GM23338 (cell line): Measurements from ENCODE around the gene SUCLG2. TPM values are rescaled to one million over a fixed set of nuclear protein-coding genes. Genes with fewer than 3 reads are reported as not detected.

Experiments used
- ATAC-seq: fragments of 200-7000 bp; cut with Tn5 transposase; 3 replicates; pipeline ENCODE4 v1.9.1; 2020
- DNase-seq: peaks from one replicate; pipeline ENCODE4 v3.0.0-alpha.2; 2015; ENCODE audit warnings: low spot score
- H2AFZ ChIP-seq: fragments of 200-600 bp; sonication (generic); 2 replicates; pipeline ENCODE4 v1.8.0; 2016; ENCODE audit warnings: antibody characterized with exemption, mild to moderate bottlenecking, moderate library complexity
- H3F3A ChIP-seq: fragments of 200-600 bp; sonication (generic); replicated peaks from 2 replicates; pipeline ENCODE4 v1.8.0; 2017; ENCODE audit warnings: antibody characterized with exemption, mixed run types, low read depth
- H3K27ac ChIP-seq: fragments of 200-600 bp; sonication (generic); 2 replicates; pipeline ENCODE4 v1.6.1; 2016; ENCODE audit warnings: low read depth
- H3K27me3 ChIP-seq: fragments of 200-600 bp; sonication (generic); 2 replicates; pipeline ENCODE4 v1.8.0; 2016; ENCODE audit warnings: mild to moderate bottlenecking, mixed run types, moderate library complexity; ENCODE audit not compliant: insufficient read depth
- H3K36me3 ChIP-seq: fragments of 200-600 bp; sonication (generic); 2 replicates; pipeline ENCODE4 v1.8.0; 2016; ENCODE audit warnings: mild to moderate bottlenecking; ENCODE audit not compliant: insufficient read depth
- H3K4me1 ChIP-seq: fragments of 200-600 bp; sonication (generic); 2 replicates; pipeline ENCODE4 v1.8.0; 2016; ENCODE audit warnings: mild to moderate bottlenecking, moderate library complexity; ENCODE audit not compliant: insufficient read depth
- H3K4me2 ChIP-seq: fragments of 200-600 bp; sonication (generic); 2 replicates; pipeline ENCODE4 v1.7.1; 2017; ENCODE audit warnings: mixed run types
- H3K4me3 ChIP-seq: fragments of 200-600 bp; sonication (generic); 2 replicates; pipeline ENCODE4 v1.6.1; 2016; ENCODE audit warnings: mixed run types
- H3K79me2 ChIP-seq: fragments of 200-600 bp; sonication (generic); replicated peaks from 2 replicates; pipeline ENCODE4 v1.8.0; 2017; ENCODE audit warnings: mild to moderate bottlenecking; ENCODE audit not compliant: insufficient read depth
- H3K9me2 ChIP-seq: fragments of 200-600 bp; sonication (generic); 2 replicates; pipeline ENCODE4 v1.8.0; 2017; ENCODE audit not compliant: insufficient read depth
- H4K20me1 ChIP-seq: fragments of 200-600 bp; sonication (generic); replicated peaks from 2 replicates; pipeline ENCODE4 v1.8.0; 2017; ENCODE audit warnings: mild to moderate bottlenecking; ENCODE audit not compliant: insufficient read depth
- H3K27ac Mint-ChIP-seq: 2 replicates; pipeline ENCODE4 v1.8.0; 2020; ENCODE audit warnings: inconsistent platforms, mild to moderate bottlenecking, moderate library complexity, mixed read lengths
- H3K27me3 Mint-ChIP-seq: 3 replicates; pipeline ENCODE4 v1.8.0; 2022; ENCODE audit warnings: low read depth, mild to moderate bottlenecking, moderate library complexity, mixed read lengths, inconsistent platforms; ENCODE audit not compliant: insufficient read depth, poor library complexity
- H3K36me3 Mint-ChIP-seq: 3 replicates; pipeline ENCODE4 v1.8.0; 2021; ENCODE audit warnings: low read depth, mild to moderate bottlenecking, inconsistent platforms, moderate library complexity, mixed read lengths
- H3K4me1 Mint-ChIP-seq: 3 replicates; pipeline ENCODE4 v1.8.0; 2020; ENCODE audit warnings: mild to moderate bottlenecking, inconsistent platforms, mixed read lengths
- H3K4me3 Mint-ChIP-seq: 3 replicates; pipeline ENCODE4 v1.8.0; 2021; ENCODE audit warnings: moderate library complexity, mild to moderate bottlenecking, inconsistent platforms, mixed read lengths
- H3K9me3 Mint-ChIP-seq: 3 replicates; pipeline ENCODE4 v1.8.0; 2020; ENCODE audit warnings: moderate library complexity, mild to moderate bottlenecking, inconsistent platforms, mixed read lengths
- CREB1 ChIP-seq: fragments of 250-450 bp; sonication (Bioruptor Pico); IDR thresholded peaks from 2 replicates; pipeline ENCODE4 v1.5.0; 2020; ENCODE audit warnings: low read depth, mild to moderate bottlenecking, moderate library complexity
- EZH2 ChIP-seq: fragments of 200-600 bp; sonication (generic); IDR thresholded peaks from one replicate; pipeline ENCODE4 v1.8.0; 2017; ENCODE audit warnings: antibody characterized with exemption, mild to moderate bottlenecking, low read depth; ENCODE audit not compliant: unreplicated experiment
- EZH2phosphoT487 ChIP-seq: fragments of 200-600 bp; sonication (generic); IDR thresholded peaks from one replicate; pipeline ENCODE4 v1.8.1; 2018; ENCODE audit warnings: antibody characterized with exemption; ENCODE audit not compliant: unreplicated experiment
- JUNB ChIP-seq: IDR thresholded peaks from one replicate; pipeline ENCODE4 v1.6.1; 2016; ENCODE audit warnings: antibody characterized with exemption; ENCODE audit not compliant: unreplicated experiment
- NANOG ChIP-seq: IDR thresholded peaks from 2 replicates; pipeline ENCODE4 v1.6.1; 2016; ENCODE audit warnings: antibody characterized with exemption, borderline replicate concordance
- POLR2AphosphoS5 ChIP-seq: IDR thresholded peaks from 2 replicates; pipeline ENCODE4 v1.6.1; 2016; ENCODE audit warnings: antibody characterized with exemption, low read depth
- REST ChIP-seq: IDR thresholded peaks from one replicate; pipeline ENCODE4 v1.6.1; 2018; ENCODE audit warnings: antibody characterized with exemption; ENCODE audit not compliant: unreplicated experiment
- STAT1 ChIP-seq: IDR thresholded peaks from one replicate; pipeline ENCODE4 v1.6.1; 2016; ENCODE audit warnings: antibody characterized with exemption; ENCODE audit not compliant: unreplicated experiment
- ZNF114 ChIP-seq: fragments of 250-450 bp; sonication (Bioruptor Pico); IDR thresholded peaks from 2 replicates; pipeline ENCODE4 v1.5.0; 2020; ENCODE audit warnings: mild to moderate bottlenecking, moderate library complexity
- ZNF331 ChIP-seq: fragments of 250-450 bp; sonication (Bioruptor Pico); IDR thresholded peaks from 2 replicates; pipeline ENCODE4 v1.5.0; 2020; ENCODE audit warnings: low read depth, mild to moderate bottlenecking, moderate library complexity
- ZNF462 ChIP-seq: fragments of 250-450 bp; sonication (Bioruptor Pico); IDR thresholded peaks from 2 replicates; pipeline ENCODE4 v1.5.0; 2020; ENCODE audit warnings: mild to moderate bottlenecking, moderate library complexity
- polyA plus RNA-seq: library from polyadenylated mRNA; unstranded; fragments of >200 nt; fragmentation: Nextera tagmentation; extraction: Ambion mirVana; gene quantifications from 2 replicates; pipeline ENCODE4 v1.2.1, GENCODE V29; 2016
- total RNA-seq: library from RNA; depleted of rRNA; stranded (reverse); fragments of >200 nt; shearing (Covaris generic); gene quantifications from 2 replicates; pipeline ENCODE4 v1.2.3, GENCODE V29; 2014
- TF ChIP-seq, protein P1 (sequence below), 2 experiments: fragments of 200-600 bp in 1 of 2; sonication (generic) in 1 of 2; conservative IDR thresholded peaks; 2 replicates each; pipeline versions ENCODE4 v1.5.1 to v1.6.1; 2016 to 2017; ENCODE audit warnings: antibody characterized with exemption in 2 of 2, low read depth in 2 of 2, mild to moderate bottlenecking in 2 of 2, moderate library complexity in 1 of 2
- TF ChIP-seq, protein P2 (sequence below): IDR thresholded peaks from 2 replicates; pipeline ENCODE4 v1.6.1; 2016; ENCODE audit warnings: antibody characterized with exemption

The SUCLG2 gene
- total and polyA plus RNA-seq, 2 experiments from 2014 or later, result 29.3 to 39.0 TPM

DNA sequence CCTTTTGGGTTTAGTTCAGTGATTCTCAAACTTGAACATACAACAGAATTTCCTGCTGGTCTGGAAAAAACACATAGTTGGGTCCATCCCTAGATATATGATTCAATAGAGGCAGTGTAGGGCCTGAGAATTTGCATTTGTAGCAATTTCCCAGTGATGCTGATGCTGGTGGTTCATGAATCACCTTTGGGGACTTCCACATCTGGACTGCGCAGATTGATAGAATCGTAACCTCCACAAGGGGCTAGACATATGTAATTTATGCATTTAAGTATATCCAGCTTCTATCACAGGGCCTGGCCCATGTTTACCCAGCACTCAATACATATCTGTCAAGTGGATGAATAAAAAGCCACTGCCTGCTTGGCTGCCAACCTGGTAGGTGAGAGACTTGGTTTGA lies 33.8 kb upstream of the SUCLG2 start:
- Mint-ChIP-seq H3K27ac (no peak overlapping the region), H3K27me3 (peaks cover 6% of the 10 kb centered on the region), H3K36me3 (no peaks in the 10 kb centered on the region), H3K4me3 (no peak overlapping the region), H3K9me3 (no peaks in the 10 kb centered on the region; the same call in 2 of the 3 replicates), H3K4me1 (peaks cover 14% of the 10 kb centered on the region)
- Histone ChIP-seq H2AFZ (no peak overlapping the region), H3F3A (no peaks in the 10 kb centered on the region), H3K27ac (no peak overlapping the region), H3K4me1 (peaks cover 6% of the 10 kb centered on the region; the same call in 1 of the 2 replicates), H3K4me3 (no peak overlapping the region), H4K20me1 (no peaks in the 10 kb centered on the region), H3K79me2 (no peaks in the 10 kb centered on the region), H3K9me2 (no peaks in the 10 kb centered on the region), H3K27me3 (no peaks in the 10 kb centered on the region), H3K36me3 (no peaks in the 10 kb centered on the region), H3K4me2 (no peak overlapping the region)
- TF ChIP-seq REST (no peak), EZH2phosphoT487 (no peak), NANOG (no peak), CREB1 (CRISPR knock-in tag) (no peak), POLR2AphosphoS5 (no peak), JUNB (no peak), STAT1 (no peak), EZH2 (no peak), ZNF331 (CRISPR knock-in tag) (no peak), ZNF114 (no peak), ZNF462 (no peak)
- TF ChIP-seq, protein P1, sequence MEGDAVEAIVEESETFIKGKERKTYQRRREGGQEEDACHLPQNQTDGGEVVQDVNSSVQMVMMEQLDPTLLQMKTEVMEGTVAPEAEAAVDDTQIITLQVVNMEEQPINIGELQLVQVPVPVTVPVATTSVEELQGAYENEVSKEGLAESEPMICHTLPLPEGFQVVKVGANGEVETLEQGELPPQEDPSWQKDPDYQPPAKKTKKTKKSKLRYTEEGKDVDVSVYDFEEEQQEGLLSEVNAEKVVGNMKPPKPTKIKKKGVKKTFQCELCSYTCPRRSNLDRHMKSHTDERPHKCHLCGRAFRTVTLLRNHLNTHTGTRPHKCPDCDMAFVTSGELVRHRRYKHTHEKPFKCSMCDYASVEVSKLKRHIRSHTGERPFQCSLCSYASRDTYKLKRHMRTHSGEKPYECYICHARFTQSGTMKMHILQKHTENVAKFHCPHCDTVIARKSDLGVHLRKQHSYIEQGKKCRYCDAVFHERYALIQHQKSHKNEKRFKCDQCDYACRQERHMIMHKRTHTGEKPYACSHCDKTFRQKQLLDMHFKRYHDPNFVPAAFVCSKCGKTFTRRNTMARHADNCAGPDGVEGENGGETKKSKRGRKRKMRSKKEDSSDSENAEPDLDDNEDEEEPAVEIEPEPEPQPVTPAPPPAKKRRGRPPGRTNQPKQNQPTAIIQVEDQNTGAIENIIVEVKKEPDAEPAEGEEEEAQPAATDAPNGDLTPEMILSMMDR (conservative IDR thresholded peaks at IDR 0.05; ENCODE audit: low read depth in 2 of 2), result no peak
- TF ChIP-seq, protein P2, sequence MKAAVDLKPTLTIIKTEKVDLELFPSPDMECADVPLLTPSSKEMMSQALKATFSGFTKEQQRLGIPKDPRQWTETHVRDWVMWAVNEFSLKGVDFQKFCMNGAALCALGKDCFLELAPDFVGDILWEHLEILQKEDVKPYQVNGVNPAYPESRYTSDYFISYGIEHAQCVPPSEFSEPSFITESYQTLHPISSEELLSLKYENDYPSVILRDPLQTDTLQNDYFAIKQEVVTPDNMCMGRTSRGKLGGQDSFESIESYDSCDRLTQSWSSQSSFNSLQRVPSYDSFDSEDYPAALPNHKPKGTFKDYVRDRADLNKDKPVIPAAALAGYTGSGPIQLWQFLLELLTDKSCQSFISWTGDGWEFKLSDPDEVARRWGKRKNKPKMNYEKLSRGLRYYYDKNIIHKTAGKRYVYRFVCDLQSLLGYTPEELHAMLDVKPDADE, result no peak
- ATAC-seq (no peak), DNase-seq (no peak)
